COLO668 (cell line): ENCODE results near the gene OSBPL3.

Experiments
- DNase-seq: peaks from one replicate; lab custom pipeline; 2025; ENCODE audit not compliant: unreplicated experiment; lab: John Stamatoyannopoulos, UW

Gene OSBPL3

GRCh38 chr7:24871770-24872169 lies 108.2 kb downstream of the OSBPL3 start:
- DNase-seq = no peak

DNA sequence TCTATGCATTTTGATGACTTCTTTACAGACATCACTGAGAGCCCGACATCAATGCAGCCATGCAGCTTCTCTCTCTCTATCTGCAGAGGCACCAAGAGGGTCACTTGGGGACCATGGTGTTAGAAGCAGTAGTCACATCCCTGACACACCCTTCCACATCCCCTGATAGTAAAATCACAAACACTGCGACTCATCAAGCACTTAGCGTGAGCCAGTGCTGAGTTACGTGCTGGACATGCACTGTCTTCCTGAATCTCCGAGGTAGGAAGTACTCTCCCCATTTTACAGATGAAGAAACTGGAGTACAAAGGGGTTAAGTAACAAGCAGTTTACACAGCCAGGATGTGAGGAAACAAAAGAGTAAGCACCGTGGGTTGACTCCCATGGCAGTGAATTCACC lies 109.2 kb downstream of the OSBPL3 start:
- no peak for DNase-seq

DNA sequence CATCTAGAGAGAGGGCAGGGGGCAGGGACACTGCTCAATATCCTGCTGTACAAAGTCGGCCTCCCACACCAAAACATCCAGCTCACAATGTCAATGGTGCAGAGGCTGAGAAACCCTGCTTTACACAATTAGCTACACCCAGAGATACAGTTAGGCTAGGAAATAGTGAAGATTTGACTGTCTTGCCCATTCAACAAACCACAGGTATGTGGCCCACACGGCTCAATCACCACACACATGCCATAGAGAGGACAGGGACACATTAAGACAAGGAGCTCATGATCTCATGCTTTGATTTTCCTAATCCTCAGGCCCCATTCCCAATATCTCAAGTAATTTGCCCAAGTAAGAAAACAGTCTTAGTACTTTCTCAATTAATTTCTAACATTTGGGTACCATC lies 110.4 kb downstream of the OSBPL3 start:
- DNase-seq = no peak

- DNase-seq = no peak
Measured at GRCh38 chr7:24868741-24869140, 111.2 kb downstream of the OSBPL3 start.

GRCh38 chr7:24866004-24866615 lies 113.9 kb downstream of the OSBPL3 start:
- no peak for DNase-seq

- no peak for DNase-seq
Measured at GRCh38 chr7:24864214-24864817, 115.7 kb downstream of the OSBPL3 start.

DNA sequence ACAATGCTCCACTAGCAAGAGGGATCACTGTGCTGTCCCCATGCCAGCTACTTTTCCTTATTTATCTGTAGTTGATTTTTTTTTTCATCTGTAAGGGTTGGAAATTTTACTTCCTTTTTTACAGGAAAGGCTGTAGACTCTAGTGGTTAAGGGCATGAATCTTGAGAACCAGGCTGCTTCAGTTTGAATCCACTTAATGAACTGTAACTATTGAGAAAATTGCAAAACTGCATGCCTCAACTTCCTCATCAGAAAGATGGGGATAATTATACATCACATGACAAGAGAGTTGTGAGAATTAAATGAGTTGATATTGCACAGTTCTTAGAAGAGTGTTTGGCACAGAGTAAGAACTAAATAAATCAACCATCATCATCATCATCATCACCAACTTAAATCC lies 116.4 kb downstream of the OSBPL3 start:
- no peak for DNase-seq

DNA sequence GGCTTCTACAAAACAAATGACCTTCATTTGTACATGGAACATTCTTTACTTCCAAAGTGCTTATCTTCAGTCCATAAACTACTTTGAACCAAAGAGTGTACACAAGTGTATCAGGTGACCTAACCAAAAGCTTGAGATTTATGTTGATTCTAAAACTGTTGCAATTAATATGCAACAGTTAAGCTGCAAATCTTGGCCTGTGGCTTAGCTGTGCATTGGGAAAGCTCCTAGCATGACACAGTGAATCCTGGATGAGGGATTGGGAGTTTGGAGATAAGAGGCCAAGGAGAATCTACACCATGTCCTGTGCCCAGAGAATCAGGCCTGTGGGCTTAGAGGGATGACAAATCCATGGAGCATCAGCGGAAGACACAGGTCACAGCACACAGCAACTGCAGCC lies 117.5 kb downstream of the OSBPL3 start:
- no peak for DNase-seq

DNA sequence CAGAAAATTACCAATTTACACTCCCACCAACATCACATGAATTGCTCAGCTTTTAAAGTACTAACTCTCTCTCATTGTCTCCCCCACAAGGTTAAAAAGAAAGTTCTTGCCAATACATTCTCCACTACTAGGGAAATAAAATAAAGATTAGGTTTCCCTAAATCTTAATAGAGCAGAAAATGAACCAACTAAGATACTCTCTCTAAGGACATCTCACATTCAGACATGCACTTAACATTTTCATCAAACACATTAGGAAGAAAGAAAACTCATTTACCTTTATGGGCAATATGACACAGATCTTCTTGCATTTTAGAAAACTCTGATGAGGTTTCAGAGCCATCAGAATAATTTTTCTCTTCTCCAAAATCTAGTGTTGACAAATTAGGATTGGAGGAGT lies 118.6 kb downstream of the OSBPL3 start:
- no peak for DNase-seq

GRCh38 chr7:24860611-24861010 lies 119.4 kb downstream of the OSBPL3 start:
- DNase-seq = no peak

DNA sequence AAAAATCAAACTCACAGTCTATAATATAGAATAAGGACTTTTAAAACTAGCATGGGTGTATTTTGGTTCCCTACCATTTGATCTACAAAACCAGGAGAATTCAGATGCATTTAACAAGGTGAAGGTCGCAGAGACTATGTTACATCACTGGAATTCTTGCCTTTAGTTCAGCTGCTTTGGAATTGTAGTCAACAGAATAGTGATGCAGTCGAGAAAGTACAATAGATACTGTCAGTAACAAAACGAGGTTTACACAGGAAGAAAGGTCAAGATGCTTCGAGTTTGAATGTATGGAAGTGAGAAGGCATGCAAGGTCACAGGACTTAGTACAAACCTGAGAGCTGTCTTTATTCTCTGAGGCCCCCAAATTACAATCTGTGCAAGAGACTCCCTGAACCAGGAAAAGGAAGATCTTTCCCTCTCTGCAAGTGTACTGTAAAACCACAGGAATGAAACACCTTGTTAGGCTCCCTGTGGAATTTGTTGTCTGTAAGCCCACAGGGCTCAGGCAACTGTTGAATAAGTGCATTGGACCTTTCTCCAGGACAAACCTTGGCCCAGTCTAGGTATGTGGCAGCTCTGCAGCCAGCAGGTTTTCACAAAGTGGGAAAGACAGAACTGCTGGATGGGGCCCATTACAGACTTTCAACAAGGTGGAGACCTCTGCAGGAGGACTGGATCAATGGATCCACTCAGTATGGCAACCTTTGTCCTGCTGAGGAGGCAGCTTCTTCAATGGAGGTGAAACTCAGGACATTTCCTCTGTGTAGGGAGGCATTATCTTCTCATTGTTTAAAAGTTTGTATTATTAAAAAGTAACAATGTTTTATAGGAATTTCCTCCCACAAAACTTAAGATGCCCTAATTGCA lies 121.6 kb downstream of the OSBPL3 start:
- no peak for DNase-seq

DNA sequence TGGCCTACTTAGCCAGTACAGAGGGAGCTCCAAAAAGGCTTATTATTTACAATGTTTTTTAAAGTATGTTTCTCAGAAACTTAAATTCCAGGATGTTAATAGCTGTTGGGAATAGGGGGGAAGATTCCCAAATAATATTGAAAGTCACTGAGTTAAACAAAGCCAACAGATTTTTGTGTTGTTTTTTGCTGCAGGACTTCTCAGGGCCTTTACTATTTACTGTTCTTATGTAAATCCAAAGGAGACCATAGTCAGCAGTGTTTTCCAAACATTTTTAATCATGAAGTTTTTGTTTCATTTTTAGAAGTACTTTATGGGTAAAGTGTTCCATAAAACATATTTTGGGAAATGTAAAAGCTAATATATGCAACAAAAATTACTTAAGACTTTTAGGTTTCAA lies 122.4 kb downstream of the OSBPL3 start:
- DNase-seq = no peak

GRCh38 chr7:24854866-24855265 lies 125.1 kb downstream of the OSBPL3 start:
- no peak for DNase-seq

GRCh38 chr7:24851786-24852185 lies 128.2 kb downstream of the OSBPL3 start:
- DNase-seq = peak; percentile 41

GRCh38 chr7:24848878-24849277 lies 131.1 kb downstream of the OSBPL3 start:
- DNase-seq = no peak

DNA sequence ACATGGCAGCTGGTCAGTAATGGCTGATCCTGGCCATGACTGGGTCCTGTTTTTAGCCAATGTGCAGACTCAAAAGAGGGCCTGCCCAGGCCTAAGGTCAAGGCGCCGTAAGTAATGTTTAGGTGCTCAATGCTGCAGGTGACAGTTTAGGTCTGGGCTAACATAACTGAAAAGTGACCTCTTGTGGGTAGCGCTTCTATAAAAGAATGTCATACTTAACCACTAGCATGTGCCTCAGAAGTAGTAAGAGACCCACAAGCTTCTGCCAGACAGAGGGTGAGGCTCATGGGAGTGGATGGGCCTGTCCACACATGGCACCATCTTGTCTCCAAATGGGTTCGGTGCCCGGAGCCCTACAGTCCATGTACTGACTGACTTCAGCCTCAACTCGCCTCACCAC lies 132.2 kb downstream of the OSBPL3 start:
- DNase-seq = no peak

GRCh38 chr7:24843821-24844434 lies 136.1 kb downstream of the OSBPL3 start:
- DNase-seq = peak; percentile 36

DNA sequence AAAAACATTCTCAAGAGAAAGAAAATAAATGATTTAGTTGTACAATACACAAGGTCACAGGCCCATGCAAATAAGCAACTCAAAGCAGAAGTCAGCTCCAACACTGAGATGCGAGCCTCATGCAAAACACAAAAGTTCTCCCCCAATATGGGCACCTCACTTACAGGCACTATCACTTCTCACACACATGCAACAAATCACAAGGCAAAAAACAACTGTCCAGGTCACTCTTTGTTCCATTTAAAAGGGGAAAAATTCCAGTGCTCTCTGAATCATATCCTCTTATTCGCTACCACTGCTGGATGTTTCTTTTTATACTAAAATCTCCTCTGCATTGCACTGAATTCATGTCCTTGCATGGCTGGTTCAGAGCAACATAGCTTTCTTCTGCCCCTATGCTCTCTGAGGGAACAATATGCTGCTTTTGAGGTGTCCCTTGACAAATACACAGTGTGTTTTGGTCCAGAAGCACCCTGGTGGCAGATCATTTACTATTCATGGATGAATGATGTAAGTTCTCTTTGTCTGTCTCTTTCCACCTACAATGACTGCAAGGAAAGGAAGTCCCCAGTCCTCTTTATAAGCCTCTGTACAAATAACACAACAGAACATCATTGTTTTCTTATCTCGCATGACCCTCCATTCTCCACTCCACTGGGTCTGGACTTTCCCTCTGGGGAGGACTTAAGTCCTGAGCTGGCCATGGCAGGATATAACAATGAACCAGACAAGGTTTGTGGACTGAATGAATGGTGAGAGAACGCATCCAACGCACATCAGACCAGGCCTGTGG lies 137.3 kb downstream of the OSBPL3 start:
- peak; percentile 70 for DNase-seq

GRCh38 chr7:24842029-24842428 lies 137.9 kb downstream of the OSBPL3 start:
- no peak for DNase-seq

- no peak for DNase-seq
Measured at GRCh38 chr7:24840563-24840962, 139.4 kb downstream of the OSBPL3 start.

DNA sequence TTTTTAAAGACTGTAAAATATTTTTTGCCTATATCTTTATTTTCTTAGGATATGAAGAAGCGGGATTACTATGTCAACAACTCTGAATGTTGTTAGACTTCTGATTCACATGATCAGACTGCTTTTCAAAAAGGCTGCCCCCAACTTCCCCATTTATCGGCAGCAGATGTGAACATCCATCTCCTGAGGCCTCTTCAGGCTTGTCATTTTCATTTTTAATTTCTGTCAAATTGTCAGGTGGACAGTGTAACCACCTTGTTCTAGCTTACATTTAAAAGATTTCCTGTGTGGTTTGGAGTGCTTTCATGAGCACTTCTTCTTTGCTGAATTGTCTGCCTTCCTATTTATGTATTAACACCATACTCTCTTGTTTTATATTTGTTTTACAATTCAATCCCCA lies 143.9 kb downstream of the OSBPL3 start:
- DNase-seq = no peak
